ENCODE data around the gene CDCP2.

Gene CDCP2

GRCh38 chr1:54152696-54153095, at the start of gene CDCP2:
CDCP2 (minus strand) TSS chr1:54153000; CDS start chr1:54152922, 78 bp downstream.
- no peak for DNase-seq

- peak; percentile 65 for DNase-seq
These were observed 47.8 kb upstream of the CDCP2 start for GRCh38 chr1:54200519-54200997.

- peak; percentile 100 for DNase-seq
These were observed 47.1 kb upstream of the CDCP2 start, which contains the start of the genes CYB5RL and MRPL37 for GRCh38 chr1:54199765-54200518. CYB5RL (minus strand) TSS chr1:54200030; CDS start chr1:54195616, 4,414 bp downstream. MRPL37 (plus strand) TSS chr1:54200167; CDS start chr1:54200244, 77 bp downstream.

- DNase-seq: peak; percentile 79
These were observed 46.5 kb upstream of the CDCP2 start for GRCh38 chr1:54199151-54199764.

GRCh38 chr1:54193453-54193852, 40.7 kb upstream of the CDCP2 start:
- no peak for DNase-seq

GRCh38 chr1:54191525-54191924, 38.7 kb upstream of the CDCP2 start:
- no peak for DNase-seq

- DNase-seq: no peak
These were observed 37.7 kb upstream of the CDCP2 start for GRCh38 chr1:54190526-54190925.

- no peak for DNase-seq
These were observed 35.5 kb upstream of the CDCP2 start for GRCh38 chr1:54188291-54188690.

GRCh38 chr1:54186056-54186455, 33.3 kb upstream of the CDCP2 start:
- no peak for DNase-seq

GRCh38 chr1:54180701-54181360, 28.0 kb upstream of the CDCP2 start:
- no peak for DNase-seq

GRCh38 chr1:54178296-54179070, 25.7 kb upstream of the CDCP2 start:
- DNase-seq: no peak

- DNase-seq: no peak
These were observed 24.9 kb upstream of the CDCP2 start for GRCh38 chr1:54177726-54178125.

GRCh38 chr1:54176621-54177327, 24.0 kb upstream of the CDCP2 start:
- DNase-seq: no peak

- no peak for DNase-seq
These were observed 21.3 kb upstream of the CDCP2 start for GRCh38 chr1:54174106-54174505.

GRCh38 chr1:54173681-54174080, 20.9 kb upstream of the CDCP2 start:
- DNase-seq: no peak

- no peak for DNase-seq
These were observed 20.1 kb upstream of the CDCP2 start for GRCh38 chr1:54172614-54173599.

GRCh38 chr1:54171606-54172005, 18.8 kb upstream of the CDCP2 start:
- no peak for DNase-seq

GRCh38 chr1:54171016-54171415, 18.2 kb upstream of the CDCP2 start:
- DNase-seq: no peak

GRCh38 chr1:54169068-54169467, 16.3 kb upstream of the CDCP2 start:
- DNase-seq: no peak

GRCh38 chr1:54168206-54168965, 15.6 kb upstream of the CDCP2 start:
- no peak for DNase-seq
